ENCODE data around the gene HTD2.

HTD2 gene

DNA sequence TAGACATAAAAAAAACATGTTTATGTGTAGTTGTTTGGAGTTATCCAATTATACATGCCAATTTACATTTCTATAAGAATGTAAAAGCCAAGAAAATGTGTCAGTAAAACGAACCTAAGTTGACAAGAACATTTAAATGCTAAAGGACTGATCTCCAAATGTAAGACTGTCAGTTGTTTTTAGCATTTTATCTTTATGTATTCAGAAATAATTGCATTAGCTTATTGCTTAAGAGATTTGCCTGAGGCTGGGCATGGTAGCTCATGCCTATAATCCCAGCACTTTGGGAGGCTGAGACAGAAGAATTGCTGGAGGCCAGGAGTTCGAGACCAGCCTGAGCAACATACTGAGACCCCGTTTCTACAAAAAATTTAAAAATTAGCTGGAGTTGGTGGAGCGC, 53.3 kb downstream of the HTD2 start:
- no peak for DNase-seq

GRCh38 chr3:58361866-58362265, 55.5 kb downstream of the HTD2 start:
- no peak for DNase-seq

DNA sequence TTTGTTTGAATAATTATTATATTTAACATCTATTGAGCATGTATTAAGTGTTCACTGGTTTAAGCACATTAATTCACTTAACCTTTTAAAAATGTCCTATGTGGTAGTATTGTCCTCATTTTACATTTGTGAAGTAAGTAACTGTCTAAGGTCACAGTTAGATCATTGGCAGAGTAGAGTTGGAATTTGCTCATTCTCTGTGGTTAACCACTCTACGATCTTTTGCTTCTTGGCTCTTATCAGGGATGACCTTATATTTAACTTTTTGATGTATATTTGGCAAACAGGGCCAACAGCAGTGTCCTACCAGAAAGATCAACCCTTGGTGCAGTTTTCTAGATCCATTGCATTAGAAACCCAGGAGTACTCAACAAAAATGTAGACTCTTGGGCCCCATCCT, 60.4 kb downstream of the HTD2 start:
- no peak for DNase-seq

GRCh38 chr3:58369038-58369437, 62.7 kb downstream of the HTD2 start:
- DNase-seq = no peak

All from NCI-H187 treated with DMSO at 0.1 percent for 48 hours (cell line).